ENCODE results near the gene PIP5K1B. TPM values are rescaled to one million over a fixed set of nuclear protein-coding genes. Genes with fewer than 3 reads are reported as not detected.

PIP5K1B gene
- total and polyA plus RNA-seq, 2 donors (not counting 3 experiments of a cell fraction or from before 2014, with no cell fraction given), result 0.27 TPM; not detected in 1

GRCh38 chr9:69019808-69020207, 314.8 kb downstream of the PIP5K1B start:
- Histone ChIP-seq H3K9me3 (replicated peaks; ENCODE audit: control insufficient read depth, insufficient read depth, low read length) (no peaks in the 10 kb centered on the region), H4K20me1 (replicated peaks; ENCODE audit: control insufficient read depth, extremely low read depth, insufficient read depth, low read length) (no peaks in the 10 kb centered on the region), H3K36me3 (ENCODE audit: control insufficient read depth in 2 of 2, extremely low read depth in 1 of 2, insufficient read depth in 2 of 2, low read length in 2 of 2) (no peaks in the 10 kb centered on the region), H2AFZ (ENCODE audit: low read depth, low read length) (no peak overlapping the region), H3K4me1 (ENCODE audit: control insufficient read depth, extremely low read depth, insufficient read depth, low read length) (no peaks in the 10 kb centered on the region), H3K9me1 (replicated peaks; ENCODE audit: control insufficient read depth, extremely low read depth, insufficient read depth, low read length) (no peaks in the 10 kb centered on the region), H3K4me2 (ENCODE audit: insufficient read depth, low read length) (no peak overlapping the region), H3K4me3 (replicated peaks in 1 of 3; ENCODE audit: insufficient read depth in 1 of 3, low read depth in 1 of 3, low read length in 3 of 3) (no peak overlapping the region), H3K9ac (replicated peaks; ENCODE audit: extremely low read depth, insufficient read depth, low read length) (no peak overlapping the region), H3K27me3 (ENCODE audit: control insufficient read depth in 2 of 2, insufficient read depth in 2 of 2, low read length in 2 of 2) (peaks cover 8 to 12% of the 10 kb centered on the region in 2 experiments), H3K27ac (ENCODE audit: insufficient read depth, low read depth, low read length) (no peak overlapping the region), H3K79me2 (ENCODE audit: control insufficient read depth, insufficient read depth, low read length) (no peaks in the 10 kb centered on the region)
- dilution Hi-C loops (cut with MboI; ENCODE audit: extremely low pct_ligation_motif_present, low sequenced_read_pairs), result no loop called here
- intact Hi-C loops (cut with micrococcal nuclease), result no loop called here
- DNase-seq (ENCODE audit: low read depth, low spot score), result no peak
- POLR2A ChIA-PET, result no interaction called here
- CTCF ChIA-PET, result no interaction called here
- no peak for FAIRE-seq
- TF ChIP-seq FOS (IDR thresholded peaks at IDR 0.05; ENCODE audit: borderline replicate concordance, insufficient read depth, low read length), result no peak
- TF ChIP-seq GATA2 (IDR thresholded peaks at IDR 0.05; ENCODE audit: insufficient read depth, insufficient read length, low read depth, low read length), result no peak
- TF ChIP-seq CTCF (IDR thresholded peaks at IDR 0.05; ENCODE audit: extremely low read depth in 1 of 2, insufficient read depth in 1 of 2, low read depth in 1 of 2, low read length in 2 of 2), result no peak
- no peak for TF ChIP-seq MAX (IDR thresholded peaks at IDR 0.05; ENCODE audit: insufficient read depth, insufficient read length)
- TF ChIP-seq POLR2AphosphoS5 (IDR thresholded peaks at IDR 0.05; ENCODE audit: insufficient read depth, low read depth, low read length), result no peak
- TF ChIP-seq MYC (IDR thresholded peaks at IDR 0.05; ENCODE audit: low read depth, low read length), result no peak
- TF ChIP-seq POLR2A (IDR thresholded peaks at IDR 0.05; ENCODE audit: low read depth, low read length), result no peak
- TF ChIP-seq JUN (IDR thresholded peaks at IDR 0.05; ENCODE audit: borderline replicate concordance, insufficient read depth, insufficient read length, low read depth), result no peak
- TF ChIP-seq EZH2 (IDR thresholded peaks at IDR 0.05; ENCODE audit: borderline replicate concordance, low read depth, low read length, severe bottlenecking), result no peak
- no TSS peak for BruUV-seq (replicated peaks)
